ENCODE measurements around the gene TMEM130.
A peak's percentile ranks its signal among the peaks of the same experiment; 100 is the strongest.

The TMEM130 gene

GRCh38 chr7:98869597-98870120 lies at the start of gene TMEM130:
TSS of gene TMEM130 (minus strand) at chr7:98870014. CDS start at chr7:98869861, 153 bp downstream.
- Mint-ChIP-seq H3K4me3 (peak within 1 kb of the TSS; percentile 72), H3K9me3 (no peaks in the 10 kb centered on the region), H3K36me3 (ENCODE audit: low read depth) (no peaks in the 10 kb centered on the region), H3K27ac (no peak within 1 kb of the TSS), H3K27me3 (peaks cover 9% of the 10 kb centered on the region), H3K4me1 (ENCODE audit: low read depth) (no peaks in the 10 kb centered on the region)

GRCh38 chr7:98917331-98917730 lies 47.5 kb upstream of the TMEM130 start:
- peaks cover 65% of the 10 kb centered on the region for H3K36me3 Mint-ChIP-seq (ENCODE audit: low read depth)
- no peaks in the 10 kb centered on the region for H3K27me3 Mint-ChIP-seq
- H3K27ac Mint-ChIP-seq: no peak overlapping the region
- no peaks in the 10 kb centered on the region for H3K4me1 Mint-ChIP-seq (ENCODE audit: low read depth)
- H3K4me3 Mint-ChIP-seq: no peak overlapping the region
- H3K9me3 Mint-ChIP-seq: no peaks in the 10 kb centered on the region

- no peaks in the 10 kb centered on the region for H3K9me3 Mint-ChIP-seq
- no peak overlapping the region for H3K27ac Mint-ChIP-seq
- no peaks in the 10 kb centered on the region for H3K27me3 Mint-ChIP-seq
- H3K4me3 Mint-ChIP-seq: no peak overlapping the region
- H3K36me3 Mint-ChIP-seq (ENCODE audit: low read depth): peaks cover 61% of the 10 kb centered on the region
- no peaks in the 10 kb centered on the region for H3K4me1 Mint-ChIP-seq (ENCODE audit: low read depth)
Observed at GRCh38 chr7:98913612-98914011, 43.8 kb upstream of the TMEM130 start.

GRCh38 chr7:98913026-98913425 lies 43.2 kb upstream of the TMEM130 start:
- Mint-ChIP-seq H3K4me3 (no peak overlapping the region), H3K4me1 (ENCODE audit: low read depth) (no peaks in the 10 kb centered on the region), H3K9me3 (no peaks in the 10 kb centered on the region), H3K36me3 (ENCODE audit: low read depth) (peaks cover 65% of the 10 kb centered on the region), H3K27me3 (no peaks in the 10 kb centered on the region), H3K27ac (no peak overlapping the region)

GRCh38 chr7:98911916-98912315 lies 42.1 kb upstream of the TMEM130 start:
- Mint-ChIP-seq H3K36me3 (ENCODE audit: low read depth) (peaks cover 65% of the 10 kb centered on the region), H3K27ac (no peak overlapping the region)

GRCh38 chr7:98910427-98910826 lies 40.6 kb upstream of the TMEM130 start:
- Mint-ChIP-seq H3K4me3 (no peak overlapping the region), H3K36me3 (ENCODE audit: low read depth) (peaks cover 67% of the 10 kb centered on the region), H3K4me1 (ENCODE audit: low read depth) (no peaks in the 10 kb centered on the region), H3K27me3 (no peaks in the 10 kb centered on the region), H3K9me3 (no peaks in the 10 kb centered on the region), H3K27ac (no peak overlapping the region)

More at GRCh38 chr7:98911916-98912315, 42.1 kb upstream of the TMEM130 start:
- H3K27me3 Mint-ChIP-seq: no peaks in the 10 kb centered on the region
- H3K9me3 Mint-ChIP-seq: no peaks in the 10 kb centered on the region
- H3K4me1 Mint-ChIP-seq (ENCODE audit: low read depth): no peaks in the 10 kb centered on the region
- no peak overlapping the region for H3K4me3 Mint-ChIP-seq

GRCh38 chr7:98909487-98909886 lies 39.7 kb upstream of the TMEM130 start:
- Mint-ChIP-seq H3K27ac (no peak overlapping the region), H3K27me3 (no peaks in the 10 kb centered on the region), H3K4me3 (no peak overlapping the region), H3K9me3 (no peaks in the 10 kb centered on the region), H3K36me3 (ENCODE audit: low read depth) (peaks cover 73% of the 10 kb centered on the region), H3K4me1 (ENCODE audit: low read depth) (no peaks in the 10 kb centered on the region)

- Mint-ChIP-seq H3K9me3 (no peaks in the 10 kb centered on the region), H3K4me1 (ENCODE audit: low read depth) (no peaks in the 10 kb centered on the region), H3K36me3 (ENCODE audit: low read depth) (peaks cover 78% of the 10 kb centered on the region), H3K4me3 (no peak overlapping the region), H3K27me3 (no peaks in the 10 kb centered on the region), H3K27ac (no peak overlapping the region)
Observed at GRCh38 chr7:98908585-98908984, 38.8 kb upstream of the TMEM130 start.

- H3K36me3 Mint-ChIP-seq (ENCODE audit: low read depth): peaks cover 75% of the 10 kb centered on the region
- H3K4me1 Mint-ChIP-seq (ENCODE audit: low read depth): no peaks in the 10 kb centered on the region
Observed at GRCh38 chr7:98907570-98907969, 37.8 kb upstream of the TMEM130 start.

GRCh38 chr7:98903246-98903645 lies 33.4 kb upstream of the TMEM130 start:
- no peak overlapping the region for H3K4me3 Mint-ChIP-seq
- H3K27ac Mint-ChIP-seq: peak overlapping the region; percentile 52
- peaks cover 84% of the 10 kb centered on the region for H3K36me3 Mint-ChIP-seq (ENCODE audit: low read depth)
- no peaks in the 10 kb centered on the region for H3K4me1 Mint-ChIP-seq (ENCODE audit: low read depth)
- no peaks in the 10 kb centered on the region for H3K9me3 Mint-ChIP-seq
- no peaks in the 10 kb centered on the region for H3K27me3 Mint-ChIP-seq

More at GRCh38 chr7:98907570-98907969, 37.8 kb upstream of the TMEM130 start:
- H3K27ac Mint-ChIP-seq: no peak overlapping the region
- no peak overlapping the region for H3K4me3 Mint-ChIP-seq
- no peaks in the 10 kb centered on the region for H3K27me3 Mint-ChIP-seq
- H3K9me3 Mint-ChIP-seq: no peaks in the 10 kb centered on the region

- Mint-ChIP-seq H3K27ac (no peak overlapping the region), H3K4me3 (no peak overlapping the region), H3K9me3 (no peaks in the 10 kb centered on the region), H3K4me1 (ENCODE audit: low read depth) (no peaks in the 10 kb centered on the region), H3K27me3 (no peaks in the 10 kb centered on the region), H3K36me3 (ENCODE audit: low read depth) (peaks cover 83% of the 10 kb centered on the region)
Observed at GRCh38 chr7:98902523-98902922, 32.7 kb upstream of the TMEM130 start.

- Mint-ChIP-seq H3K27ac (no peak overlapping the region), H3K27me3 (no peaks in the 10 kb centered on the region), H3K4me3 (no peak overlapping the region), H3K9me3 (no peaks in the 10 kb centered on the region), H3K4me1 (ENCODE audit: low read depth) (no peaks in the 10 kb centered on the region), H3K36me3 (ENCODE audit: low read depth) (peaks cover 86% of the 10 kb centered on the region)
Observed at GRCh38 chr7:98900815-98901214, 31.0 kb upstream of the TMEM130 start.

GRCh38 chr7:98899816-98900215 lies 30.0 kb upstream of the TMEM130 start:
- Mint-ChIP-seq H3K27me3 (no peaks in the 10 kb centered on the region), H3K36me3 (ENCODE audit: low read depth) (peaks cover 84% of the 10 kb centered on the region), H3K4me1 (ENCODE audit: low read depth) (no peaks in the 10 kb centered on the region), H3K27ac (no peak overlapping the region), H3K4me3 (no peak overlapping the region), H3K9me3 (no peaks in the 10 kb centered on the region)

- Mint-ChIP-seq H3K27me3 (no peaks in the 10 kb centered on the region), H3K27ac (no peak overlapping the region), H3K36me3 (ENCODE audit: low read depth) (peaks cover 71% of the 10 kb centered on the region), H3K9me3 (no peaks in the 10 kb centered on the region), H3K4me1 (ENCODE audit: low read depth) (no peaks in the 10 kb centered on the region), H3K4me3 (no peak overlapping the region)
Observed at GRCh38 chr7:98892609-98893008, 22.8 kb upstream of the TMEM130 start.

GRCh38 chr7:98887038-98887437 lies 17.2 kb upstream of the TMEM130 start:
- Mint-ChIP-seq H3K27me3 (no peaks in the 10 kb centered on the region), H3K4me3 (no peak overlapping the region), H3K27ac (no peak overlapping the region), H3K9me3 (no peaks in the 10 kb centered on the region), H3K4me1 (ENCODE audit: low read depth) (peaks cover 4% of the 10 kb centered on the region), H3K36me3 (ENCODE audit: low read depth) (peaks cover 57% of the 10 kb centered on the region)

GRCh38 chr7:98884416-98884815 lies 14.6 kb upstream of the TMEM130 start:
- peaks cover 61% of the 10 kb centered on the region for H3K36me3 Mint-ChIP-seq (ENCODE audit: low read depth)
- peaks cover 23% of the 10 kb centered on the region for H3K4me1 Mint-ChIP-seq (ENCODE audit: low read depth)
- H3K27me3 Mint-ChIP-seq: no peaks in the 10 kb centered on the region
- no peak overlapping the region for H3K27ac Mint-ChIP-seq
- H3K4me3 Mint-ChIP-seq: no peak overlapping the region
- no peaks in the 10 kb centered on the region for H3K9me3 Mint-ChIP-seq

Measured in stimulated activated naive CD8-positive, alpha-beta T cell treated with anti-CD3 and anti-CD28 coated beads, Interleukin-15, Interleukin-2, amounts not matched to agents 100 ng/mL and 50 ng/mL, for 24 hours (primary cell).